HG02571 (cell line): ENCODE measurements around the gene KIRREL2.
"Not testable (repeated sequence)": the region's sequence is repeated elsewhere in the genome, so short reads cannot be mapped to it uniquely, and the experiment has no call there.

Experiments
- ATAC-seq: cut with Tn5 transposase; IDR thresholded peaks from one replicate; pipeline ENCODE4 v1.9.1; 2021; ENCODE audit warnings: mild to moderate bottlenecking, moderate library complexity; ENCODE audit not compliant: unreplicated experiment

KIRREL2 gene

DNA sequence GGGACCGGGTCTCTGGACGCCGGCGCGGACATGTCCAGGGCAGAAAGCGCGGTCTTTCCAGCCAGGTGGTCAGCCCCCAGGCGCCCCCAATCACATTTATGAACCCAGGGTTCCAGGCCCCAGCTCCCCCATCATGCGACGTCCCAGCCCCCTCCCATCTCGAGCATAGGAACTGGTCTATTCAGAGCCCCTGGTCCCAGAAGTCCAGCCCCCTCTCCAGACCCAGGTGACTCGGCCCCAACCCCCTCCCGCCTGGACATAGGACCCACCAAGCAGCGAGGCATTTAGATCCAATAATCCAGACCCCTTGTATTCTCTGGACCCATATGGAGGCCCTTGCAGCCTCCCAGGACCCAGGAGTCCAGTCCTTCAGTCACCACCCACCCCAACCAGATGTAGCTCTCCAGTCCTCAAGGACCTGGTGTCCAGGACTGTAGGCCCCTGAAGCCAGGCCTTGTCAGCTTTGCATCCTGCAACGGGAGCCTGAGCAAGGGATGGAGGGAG is 12.2 kb downstream of the KIRREL2 start:
- no peak for ATAC-seq

DNA sequence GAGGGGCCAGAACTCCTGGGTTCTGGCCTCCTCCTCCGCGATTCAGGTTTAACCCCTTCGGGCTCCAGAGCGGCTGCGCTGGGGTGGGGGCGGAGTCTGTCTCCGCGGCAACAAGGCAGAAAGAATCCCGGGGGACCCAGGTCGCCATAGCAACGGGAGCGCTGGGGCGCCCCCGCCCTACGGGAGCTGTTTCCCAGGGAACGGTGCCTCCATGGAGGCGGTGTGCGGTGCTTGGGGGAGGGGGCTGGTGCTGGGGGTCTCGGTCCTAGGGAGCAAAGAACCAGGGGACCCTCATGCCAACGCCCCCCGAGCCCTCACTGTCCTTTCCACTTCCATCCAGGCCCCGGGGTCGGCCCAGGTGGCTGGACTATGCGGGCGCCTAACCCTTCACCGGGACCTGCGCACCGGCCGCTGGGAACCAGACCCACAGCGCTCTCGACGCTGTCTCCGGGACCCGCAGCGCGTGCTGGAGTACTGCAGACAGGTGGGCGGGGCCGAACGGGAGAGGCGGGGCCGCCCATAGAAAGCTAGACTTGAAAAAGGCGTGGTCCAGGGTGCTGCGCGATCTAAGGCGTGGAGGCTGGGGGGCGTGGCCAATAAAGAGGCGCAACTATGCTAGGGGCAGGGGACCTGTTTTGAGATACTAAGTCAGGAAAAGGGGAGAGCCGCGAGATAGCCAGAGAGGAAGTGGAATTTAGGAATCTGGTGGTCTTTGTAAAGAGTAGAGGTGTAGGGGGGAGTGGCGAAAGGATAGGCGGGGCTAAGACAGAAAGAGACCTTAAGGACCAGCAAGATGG is 12.8 kb downstream of the KIRREL2 start:
- ATAC-seq: no peak

DNA sequence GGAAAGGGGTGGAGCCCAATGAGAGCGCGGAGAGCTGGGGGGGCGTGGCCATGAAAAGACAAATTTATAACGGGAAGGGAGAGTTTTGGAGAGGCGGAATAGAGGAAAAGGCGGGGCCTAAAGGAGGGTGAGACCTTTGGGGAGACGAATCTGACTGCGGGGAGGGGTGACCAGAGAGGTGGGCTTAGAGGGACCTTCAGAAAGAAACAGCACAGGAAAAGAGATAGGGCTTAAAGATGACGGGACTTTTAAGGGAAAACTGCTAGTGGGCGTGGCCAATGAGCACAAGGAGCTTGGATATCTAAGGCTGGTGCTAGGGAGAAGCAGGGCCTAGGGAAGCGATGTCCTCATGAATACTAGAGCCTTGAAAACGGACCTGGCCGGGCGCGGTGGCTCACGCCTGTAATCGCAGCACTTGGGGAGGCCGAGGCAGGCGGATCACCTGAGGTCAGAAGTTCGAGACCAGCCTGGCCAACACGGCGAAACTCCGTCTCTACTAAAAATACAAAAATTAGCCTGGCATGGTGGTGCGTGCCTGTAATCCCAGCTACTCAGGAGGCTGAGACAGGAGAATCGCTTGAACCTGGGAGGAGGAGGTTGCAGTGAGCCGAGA is 13.5 kb downstream of the KIRREL2 start:
- ATAC-seq: not testable (repeated sequence)

DNA sequence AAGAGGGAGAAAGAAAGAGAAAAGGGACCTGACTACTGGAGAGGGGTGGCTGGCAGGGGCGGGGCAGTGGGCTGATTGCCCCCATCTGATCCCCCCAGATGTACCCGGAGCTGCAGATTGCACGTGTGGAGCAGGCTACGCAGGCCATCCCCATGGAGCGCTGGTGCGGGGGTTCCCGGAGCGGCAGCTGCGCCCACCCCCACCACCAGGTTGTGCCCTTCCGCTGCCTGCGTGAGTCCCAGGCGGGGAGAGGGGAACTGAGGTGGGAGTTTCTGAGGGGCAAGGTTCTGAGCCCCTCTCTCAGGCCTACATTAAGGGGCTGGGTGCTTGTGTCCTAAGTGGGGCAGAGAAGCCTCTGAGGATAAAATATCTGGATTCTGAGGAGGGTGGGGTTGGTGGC is 14.1 kb downstream of the KIRREL2 start:
- no peak for ATAC-seq

GRCh38 chr19:35871611-35872010 is 14.9 kb downstream of the KIRREL2 start:
- no peak for ATAC-seq

DNA sequence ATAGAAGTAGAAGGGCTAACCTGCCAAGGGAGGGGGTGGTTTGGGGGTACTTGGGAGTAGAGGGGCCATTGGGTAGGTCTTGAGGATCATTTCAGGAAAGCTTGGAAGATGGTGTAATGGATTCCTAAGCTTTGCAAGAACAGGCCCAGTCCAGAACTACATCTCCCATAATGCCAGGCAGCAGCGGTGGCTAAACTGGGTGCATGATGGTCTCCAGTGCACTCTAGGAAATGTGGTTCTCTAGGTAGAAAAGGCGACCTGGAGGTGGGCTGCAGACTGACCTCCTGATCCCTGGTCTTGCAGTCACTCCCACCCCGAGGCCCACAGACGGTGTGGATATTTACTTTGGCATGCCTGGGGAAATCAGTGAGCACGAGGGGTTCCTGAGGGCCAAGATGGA is 15.5 kb downstream of the KIRREL2 start:
- no peak for ATAC-seq

- no peak for ATAC-seq
Observed at GRCh38 chr19:35874392-35874930, 17.8 kb downstream of the KIRREL2 start.

- ATAC-seq: no peak
Observed at GRCh38 chr19:35879068-35879467, 22.4 kb downstream of the KIRREL2 start.

DNA sequence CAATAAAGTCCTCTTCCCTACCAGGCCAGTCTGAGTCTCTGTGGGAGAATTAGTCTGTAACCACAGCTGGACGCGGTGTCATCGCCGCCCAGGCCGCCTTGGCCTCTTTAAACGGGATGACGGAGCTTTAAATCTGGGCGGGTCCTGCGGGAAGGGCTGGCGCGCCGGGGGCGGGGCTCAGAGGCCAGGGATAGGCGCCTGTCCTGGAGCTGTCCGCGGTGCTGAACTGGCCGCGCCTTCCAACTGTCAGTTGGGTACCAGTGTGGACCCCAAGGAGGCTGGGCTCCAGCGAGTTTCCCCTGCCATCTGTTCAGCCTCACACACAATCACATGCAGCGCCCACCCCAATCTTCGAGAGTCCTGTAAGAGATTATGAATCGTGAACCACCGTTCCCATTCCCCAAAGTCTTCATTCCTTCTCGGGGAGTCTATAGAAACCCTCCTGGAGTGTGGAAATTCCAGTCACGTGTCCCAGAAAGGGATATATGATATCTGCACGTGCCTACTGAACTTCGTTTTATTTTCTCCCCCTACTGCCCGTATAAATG is 23.1 kb downstream of the KIRREL2 start:
- ATAC-seq: no peak

DNA sequence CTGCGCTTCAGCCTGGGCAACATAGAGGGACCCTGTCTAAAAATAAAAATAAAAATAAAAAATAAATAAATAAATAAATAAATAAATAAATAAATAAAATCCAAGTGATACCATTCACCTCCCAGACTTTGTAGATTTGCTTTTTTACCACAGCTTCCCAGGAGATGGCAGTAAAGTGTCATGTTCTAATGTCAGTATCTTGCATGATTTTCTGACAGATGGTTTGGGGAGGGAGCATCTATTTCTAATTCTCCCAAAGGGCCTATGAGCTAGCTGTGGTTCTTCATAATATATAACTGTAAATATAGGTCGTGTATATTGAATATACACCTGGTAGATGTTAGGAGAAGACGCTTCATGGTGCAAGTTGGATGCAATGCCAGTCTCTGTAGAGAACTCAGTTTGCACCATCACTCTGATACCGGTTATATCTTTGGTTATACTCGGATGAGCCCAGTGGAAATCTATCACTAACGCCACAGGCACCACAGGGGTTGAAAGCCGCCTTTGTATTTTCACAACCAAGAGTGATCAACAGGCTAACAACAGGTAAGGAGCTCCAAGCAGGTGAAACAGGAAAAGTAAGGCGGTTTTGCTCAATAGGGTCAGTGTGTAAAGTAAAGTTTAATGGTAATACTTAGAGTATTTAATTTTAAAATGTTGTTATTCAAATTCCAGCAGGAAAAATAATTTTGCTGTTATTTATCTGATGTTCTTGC is 25.6 kb downstream of the KIRREL2 start:
- ATAC-seq: no peak

DNA sequence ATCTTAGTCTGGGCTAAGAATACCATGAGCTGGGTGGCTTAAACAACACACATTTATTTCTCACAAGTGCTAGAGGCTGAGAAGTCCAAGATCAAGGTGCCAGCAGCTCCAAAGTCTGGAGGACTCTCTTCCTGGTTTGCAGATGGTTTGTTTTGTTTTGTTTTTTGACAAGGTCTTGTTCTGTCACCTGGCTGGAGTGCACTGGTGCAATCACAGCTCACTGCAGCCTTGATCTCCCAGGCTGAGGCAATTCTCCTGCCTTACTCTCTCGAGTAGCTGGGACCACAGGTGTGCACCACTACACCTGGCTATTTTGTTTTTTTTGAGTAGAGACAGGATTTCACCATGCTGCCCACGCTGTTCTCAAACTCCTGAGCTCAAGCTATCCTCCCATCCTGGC is 27.2 kb downstream of the KIRREL2 start:
- ATAC-seq: no peak

DNA sequence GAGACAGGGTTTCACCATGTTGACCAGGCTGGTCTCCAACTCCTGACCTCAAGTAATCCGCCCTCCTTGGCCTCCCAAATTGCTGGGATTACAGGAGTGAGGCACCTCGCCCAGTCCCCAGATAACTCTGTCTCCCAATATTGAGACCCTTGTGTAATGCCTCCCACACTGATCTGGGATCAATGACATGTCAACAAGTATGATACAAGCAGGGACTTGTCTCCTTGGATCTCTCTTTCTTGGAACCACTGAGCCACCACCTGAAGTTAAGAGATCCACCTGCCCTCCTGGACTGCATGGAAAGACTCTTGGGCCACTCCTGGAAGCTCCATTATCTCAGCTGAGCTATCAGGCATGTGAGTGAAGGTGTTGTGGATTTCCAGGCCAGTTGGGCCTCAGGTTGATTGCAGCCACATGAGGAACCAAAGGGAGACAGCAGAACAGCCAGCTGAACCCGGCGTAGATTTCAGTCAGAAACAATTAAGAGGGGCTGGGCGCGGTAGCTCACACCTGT is 28.6 kb downstream of the KIRREL2 start:
- no peak for ATAC-seq

DNA sequence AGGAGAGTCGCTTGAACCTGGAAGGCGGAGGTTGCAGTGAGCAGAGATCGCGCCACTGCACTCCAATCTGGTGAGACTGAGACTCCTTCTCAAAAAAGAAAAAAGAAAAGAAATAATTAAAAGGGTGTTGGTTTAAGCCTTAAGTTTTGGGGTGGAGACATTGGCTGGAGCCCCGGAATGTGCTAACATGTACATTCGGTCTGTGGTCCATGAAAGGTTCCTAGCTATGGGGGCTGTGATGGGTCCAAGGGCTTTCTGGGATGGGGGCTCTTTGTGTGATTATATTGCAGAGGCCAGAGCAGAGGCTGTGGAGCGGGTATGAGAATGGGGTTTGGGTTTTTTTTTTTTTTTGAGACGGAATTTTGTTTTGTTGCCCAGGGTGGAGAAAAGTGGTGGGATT is 29.2 kb downstream of the KIRREL2 start:
- no peak for ATAC-seq

DNA sequence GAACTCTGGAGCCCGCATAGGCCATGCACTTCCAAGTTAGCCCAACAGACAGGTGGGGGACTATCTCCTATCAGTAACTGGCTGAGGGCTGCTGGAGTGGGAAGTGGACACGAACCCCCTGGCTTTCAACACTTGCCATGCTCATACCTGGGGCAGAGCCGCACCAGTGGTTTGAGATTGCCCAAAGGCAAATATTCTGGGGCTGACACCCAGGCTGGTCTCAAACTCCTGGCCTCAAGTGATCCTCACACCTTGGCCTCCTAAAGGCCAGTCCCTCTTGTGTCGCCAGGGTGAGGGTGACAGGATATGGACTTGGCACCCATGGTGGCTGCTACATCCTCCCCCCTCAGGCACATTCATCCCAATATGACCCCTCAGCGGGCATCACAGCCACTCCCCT is 30.5 kb downstream of the KIRREL2 start:
- ATAC-seq: no peak

DNA sequence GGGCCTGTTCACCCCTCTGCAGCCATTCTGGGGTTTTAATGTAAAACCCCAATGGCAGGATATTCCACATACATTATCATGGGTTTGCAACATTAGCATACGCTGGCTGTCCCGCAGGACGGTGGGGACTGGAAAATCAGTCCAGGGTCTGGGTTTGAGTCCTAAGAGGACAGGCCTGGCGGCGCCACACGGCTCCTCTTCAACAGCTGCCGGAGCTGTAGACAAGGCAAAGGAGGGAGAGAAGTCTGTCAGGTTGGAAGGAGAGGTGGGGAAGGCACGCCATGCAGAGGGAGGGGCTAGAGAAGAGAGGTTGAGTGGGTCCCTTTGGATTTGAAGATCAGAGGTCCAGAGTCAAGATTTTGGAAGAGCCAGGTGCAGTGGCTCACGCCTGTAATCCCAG is 31.7 kb downstream of the KIRREL2 start:
- no peak for ATAC-seq

GRCh38 chr19:35889370-35890112 is 32.8 kb downstream of the KIRREL2 start:
- no peak for ATAC-seq

- ATAC-seq: no peak
Observed at GRCh38 chr19:35890113-35890650, 33.5 kb downstream of the KIRREL2 start.

DNA sequence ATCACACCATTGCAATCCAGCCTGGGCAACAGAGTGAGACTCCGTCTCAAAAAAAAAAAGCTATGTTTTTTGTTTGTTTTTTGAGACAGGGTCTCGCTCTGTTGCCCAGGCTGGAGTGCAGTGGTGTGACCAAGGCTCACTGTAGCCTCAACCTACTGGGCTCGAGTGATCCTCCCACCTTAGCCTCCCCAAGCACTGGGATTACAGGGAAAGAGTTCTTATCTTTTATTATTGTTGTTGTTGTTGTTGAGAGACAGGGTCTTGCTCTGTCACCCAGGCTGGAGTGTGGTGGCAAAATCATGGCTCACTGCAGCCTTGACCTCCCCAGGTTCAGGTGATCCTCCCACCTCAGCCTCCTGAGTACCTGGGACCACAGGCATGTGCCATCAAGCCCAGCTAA is 35.1 kb downstream of the KIRREL2 start:
- ATAC-seq: not testable (repeated sequence)

DNA sequence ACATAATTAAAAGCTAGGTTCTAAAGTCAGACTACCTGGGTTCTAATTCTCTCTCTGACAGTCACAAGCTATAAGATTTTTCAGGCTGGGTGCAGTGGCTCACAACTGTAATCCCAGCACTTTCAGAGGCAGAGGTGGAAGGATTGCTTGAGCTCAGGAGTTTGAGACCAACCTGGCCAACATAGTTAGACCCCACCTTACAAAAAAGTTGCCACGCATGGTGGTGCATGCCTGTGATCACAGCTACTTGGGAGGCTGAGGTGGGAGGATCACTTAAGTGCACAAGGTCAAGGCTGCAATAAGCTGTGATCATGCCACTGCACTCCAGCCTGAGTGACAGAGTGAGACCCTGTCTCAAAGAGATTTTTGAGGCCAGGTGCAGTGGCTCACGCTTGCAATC is 37.6 kb downstream of the KIRREL2 start:
- ATAC-seq: no peak
